Cerebellar cortex (tissue), 1 donor: ENCODE data around the gene PRCD.
"Not testable (repeated sequence)": the region's sequence is repeated elsewhere in the genome, so short reads cannot be mapped to it uniquely, and the experiment has no call there.

Experiments used
- DNase-seq: peaks from one replicate; pipeline ENCODE4 v3.0.0-alpha.2; 2015; ENCODE audit warnings: low spot score

The PRCD gene

DNA sequence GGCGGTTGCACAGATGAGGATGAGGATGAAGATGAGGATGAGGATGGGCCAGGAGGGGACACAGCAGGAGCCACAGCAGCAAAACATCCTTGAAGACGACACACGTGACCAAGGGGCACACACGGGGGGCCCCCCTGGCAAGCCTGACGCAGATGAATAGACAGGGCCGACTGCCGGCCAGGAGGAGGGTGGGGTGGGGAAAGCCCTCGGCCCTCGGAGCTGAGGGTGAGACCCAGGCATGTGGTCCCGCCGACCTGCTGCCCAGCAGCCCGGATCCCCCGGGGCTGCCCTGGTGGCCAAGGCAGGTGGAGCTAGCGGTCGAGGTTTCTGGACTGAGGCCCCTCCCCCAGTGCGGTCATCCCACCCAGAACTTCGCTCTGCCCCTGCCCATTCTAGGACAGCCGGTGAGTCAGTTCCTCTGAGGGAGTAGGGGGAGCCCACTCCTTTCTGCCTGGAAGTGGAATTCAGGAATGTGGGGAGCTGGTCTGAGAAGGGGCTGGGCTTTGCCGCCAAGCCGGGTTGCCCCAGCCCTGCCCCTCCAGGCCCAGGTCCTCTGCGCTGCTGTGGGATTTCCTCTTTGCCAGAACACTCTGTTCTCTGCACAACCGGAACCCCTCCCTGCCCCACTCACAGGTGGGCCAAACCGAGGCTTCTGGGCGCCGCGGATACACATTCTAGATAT, 12.3 kb upstream of the PRCD start:
- peak; percentile 67 for DNase-seq

DNA sequence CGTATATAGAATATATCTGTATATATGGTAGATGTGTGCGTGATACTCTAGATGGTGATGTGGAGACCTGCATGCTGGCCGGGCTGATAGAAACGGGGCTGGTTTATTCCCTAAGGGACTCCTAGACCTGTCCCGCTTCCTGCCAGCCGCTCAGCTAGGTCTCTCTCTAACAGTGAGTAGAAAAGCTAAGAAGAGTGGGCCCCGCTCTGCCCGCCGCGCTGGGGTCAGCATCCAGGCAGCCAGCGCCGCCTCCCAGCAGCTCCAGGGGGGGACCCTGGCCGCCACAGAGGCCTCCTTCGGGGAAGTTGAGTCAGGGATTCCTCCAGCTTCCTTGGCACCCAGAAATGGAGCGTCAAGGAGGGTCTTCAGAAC, 11.7 kb upstream of the PRCD start:
- peak; percentile 48 for DNase-seq

- DNase-seq: no peak
Measured at GRCh38 chr17:76528528-76529223, 11.2 kb upstream of the PRCD start.

DNA sequence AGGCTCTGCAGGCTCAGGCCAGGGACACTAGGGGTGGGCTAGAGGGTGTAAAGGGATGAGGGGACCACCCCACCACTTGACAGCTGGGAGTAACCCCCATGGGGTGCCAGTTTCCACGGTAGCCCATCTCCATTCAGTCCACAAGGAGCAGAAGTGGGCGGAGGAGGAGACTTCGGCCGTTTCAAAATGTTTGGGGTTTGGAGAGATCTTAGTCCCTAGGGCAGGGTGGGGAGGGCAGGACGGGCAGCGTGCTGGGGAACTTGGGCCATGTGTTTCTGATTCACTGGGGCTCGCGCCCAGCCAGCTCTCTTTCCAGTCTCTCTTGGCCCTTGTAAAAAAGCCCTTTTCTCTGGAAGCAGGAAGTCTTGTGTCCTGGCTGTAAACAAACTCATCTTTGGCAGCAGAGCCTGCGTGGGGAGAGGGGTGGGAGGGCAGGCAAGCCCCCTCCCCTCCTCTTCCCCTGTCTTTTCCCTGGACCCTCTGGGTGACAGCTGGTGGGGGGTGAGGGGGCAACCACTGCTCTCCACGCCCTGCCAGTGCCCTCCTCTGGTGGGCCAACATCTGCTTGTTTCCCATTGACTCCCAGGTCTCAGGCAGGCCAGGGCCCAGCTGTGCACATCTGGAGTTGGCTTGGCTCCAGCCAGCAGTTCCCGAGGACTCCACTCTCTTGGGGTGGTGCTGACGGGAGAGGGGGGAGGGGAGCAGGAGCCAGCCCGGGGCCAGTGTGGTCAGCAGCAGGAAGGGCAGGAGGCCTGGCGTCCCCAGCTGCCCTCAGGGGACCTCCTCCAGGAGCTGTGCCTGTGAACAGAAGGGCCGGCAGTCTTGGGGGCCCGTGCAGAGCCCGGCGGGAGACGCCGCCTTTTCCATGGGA, 10.4 kb upstream of the PRCD start:
- DNase-seq: peak; percentile 50

GRCh38 chr17:76530095-76530723, 9.6 kb upstream of the PRCD start:
- DNase-seq: no peak

DNA sequence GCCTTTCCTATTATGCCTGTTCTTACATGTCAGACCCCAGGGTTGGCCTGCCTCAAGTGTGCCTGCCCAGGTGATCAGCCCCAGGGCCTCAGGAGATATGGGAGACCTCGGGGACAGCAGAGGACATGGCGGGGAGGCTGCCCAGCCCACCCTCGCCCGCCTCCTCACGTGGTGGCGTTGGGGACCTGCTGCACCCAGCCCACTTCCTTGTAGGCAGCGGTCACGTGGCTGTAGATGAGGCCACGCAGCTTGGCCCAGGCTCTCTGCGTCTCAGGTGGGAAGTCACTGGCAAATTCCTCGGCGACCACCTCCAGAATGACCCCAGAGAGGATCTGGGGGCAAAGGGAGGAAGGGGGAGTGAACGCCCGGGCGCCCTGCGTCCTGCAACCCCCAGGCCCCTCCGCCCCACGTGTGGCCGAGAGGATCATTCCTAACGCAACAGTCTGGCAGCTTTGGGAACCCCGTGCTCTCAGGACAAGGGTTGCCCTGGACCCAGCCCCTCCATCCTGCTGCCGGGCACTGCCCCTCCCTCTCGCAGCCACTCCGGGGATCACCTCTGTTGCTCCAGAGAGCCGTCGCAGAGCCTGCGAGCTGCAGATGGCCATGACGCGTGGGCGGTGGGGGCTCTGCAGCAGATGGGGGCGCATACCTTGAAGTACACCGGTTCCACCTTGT, 8.9 kb upstream of the PRCD start:
- DNase-seq: no peak

- no peak for DNase-seq
Measured at GRCh38 chr17:76531486-76532038, 8.3 kb upstream of the PRCD start.

DNA sequence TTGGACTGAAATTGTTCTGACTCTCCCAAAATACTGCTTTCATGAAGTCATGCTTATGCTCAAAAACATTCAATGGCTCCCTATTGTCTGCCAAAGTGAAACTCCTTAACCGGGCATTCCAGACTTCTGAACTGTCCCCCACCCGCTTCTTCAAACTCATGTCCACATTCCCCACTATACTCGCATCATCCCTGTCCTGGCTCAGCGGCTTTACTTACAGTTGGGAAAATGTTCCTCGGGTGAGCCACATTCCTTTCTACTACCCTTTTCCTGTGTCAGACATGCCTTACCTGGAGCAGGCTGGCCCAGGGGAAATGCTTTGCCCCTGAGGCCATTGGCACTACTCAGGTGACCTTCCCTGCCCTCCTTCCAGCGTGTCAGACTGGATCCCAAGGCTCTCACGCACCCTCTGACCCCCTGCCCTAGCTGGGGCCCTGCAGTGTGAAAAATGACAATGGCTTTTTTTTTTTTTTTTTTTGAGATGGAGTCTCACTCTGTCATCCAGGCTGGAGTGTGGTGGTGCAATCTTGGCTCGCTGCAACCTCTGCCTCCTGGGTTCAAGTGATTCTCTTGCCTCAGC, 7.7 kb upstream of the PRCD start:
- no peak for DNase-seq

DNA sequence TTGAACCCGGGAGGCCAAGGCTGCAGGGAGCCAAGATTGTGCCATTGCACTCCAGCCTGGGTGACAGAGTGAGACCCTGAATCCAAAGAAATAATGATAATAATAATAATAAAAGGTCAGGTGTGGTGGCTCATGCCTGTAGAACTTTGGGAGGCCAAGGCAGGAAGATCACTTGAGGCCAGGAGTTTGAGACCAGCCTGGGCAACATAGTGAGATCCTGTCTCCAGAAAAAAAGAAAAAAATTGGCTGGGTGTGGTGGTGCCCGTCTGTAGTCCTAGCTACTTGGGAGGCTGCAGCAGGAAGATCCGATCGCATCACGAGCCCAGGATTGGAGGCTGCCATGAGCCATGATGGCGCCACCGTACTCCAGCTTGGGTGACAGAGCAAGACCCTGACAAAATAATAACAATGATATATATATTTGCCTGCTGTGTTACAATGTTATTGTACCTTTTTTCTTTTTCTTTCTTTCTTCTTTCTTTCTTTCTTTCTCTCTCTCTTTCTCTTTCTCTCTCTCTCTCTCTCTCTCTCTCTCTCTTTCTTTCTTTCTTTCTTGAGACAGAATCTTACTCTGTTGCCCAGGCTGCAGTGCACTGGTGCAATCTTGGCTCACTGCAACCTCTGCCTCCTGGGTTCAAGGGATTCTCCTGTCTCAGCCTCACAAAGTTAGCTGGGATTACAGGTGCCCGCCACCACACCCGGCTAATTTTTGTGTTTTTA, 6.0 kb upstream of the PRCD start:
- not testable (repeated sequence) for DNase-seq

DNA sequence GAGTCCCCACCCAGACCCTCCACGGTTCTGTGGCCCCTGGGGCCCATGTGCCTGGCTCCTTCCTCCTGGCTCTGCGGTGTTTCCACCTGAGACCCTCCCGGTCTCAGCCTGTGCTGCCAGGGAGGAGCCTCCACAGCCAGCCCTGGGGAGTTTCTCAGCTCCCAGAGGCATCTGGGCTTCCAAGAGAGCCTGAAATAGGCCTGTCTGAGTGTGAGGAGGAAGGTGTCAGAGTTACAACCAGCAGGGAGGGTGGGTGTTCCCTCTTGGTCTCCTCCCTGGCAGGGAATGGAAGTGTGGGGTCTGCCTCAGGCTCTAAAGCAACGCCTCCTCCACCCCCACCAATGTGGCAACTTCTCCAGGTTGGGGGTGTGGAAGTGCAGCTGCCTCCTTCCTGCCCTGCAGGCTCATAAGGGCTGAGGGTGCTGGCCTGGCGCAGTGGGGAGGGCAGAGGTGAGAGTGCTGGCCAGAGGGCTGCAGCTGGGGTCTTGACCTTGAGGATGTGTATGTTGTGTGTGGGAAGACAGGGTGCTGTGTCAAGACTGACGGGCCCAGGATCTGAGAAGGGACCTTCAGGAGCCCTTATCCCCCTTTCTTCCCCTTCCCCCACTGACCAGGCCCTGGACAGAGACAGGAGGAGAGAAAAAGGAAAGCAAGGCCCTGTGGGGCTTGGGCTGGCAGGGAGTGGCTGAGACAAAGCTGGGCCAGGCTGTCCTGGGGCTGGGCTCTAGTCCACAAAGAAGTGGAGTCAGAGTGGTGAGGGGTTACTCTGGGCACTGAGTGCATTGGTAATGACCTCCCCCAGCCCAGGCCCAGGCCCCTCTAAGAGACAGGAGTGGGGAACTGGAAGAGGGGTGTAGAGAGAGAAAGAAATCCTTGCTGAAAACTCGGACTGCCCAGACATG, 4.8 kb upstream of the PRCD start:
- peak; percentile 23 for DNase-seq

DNA sequence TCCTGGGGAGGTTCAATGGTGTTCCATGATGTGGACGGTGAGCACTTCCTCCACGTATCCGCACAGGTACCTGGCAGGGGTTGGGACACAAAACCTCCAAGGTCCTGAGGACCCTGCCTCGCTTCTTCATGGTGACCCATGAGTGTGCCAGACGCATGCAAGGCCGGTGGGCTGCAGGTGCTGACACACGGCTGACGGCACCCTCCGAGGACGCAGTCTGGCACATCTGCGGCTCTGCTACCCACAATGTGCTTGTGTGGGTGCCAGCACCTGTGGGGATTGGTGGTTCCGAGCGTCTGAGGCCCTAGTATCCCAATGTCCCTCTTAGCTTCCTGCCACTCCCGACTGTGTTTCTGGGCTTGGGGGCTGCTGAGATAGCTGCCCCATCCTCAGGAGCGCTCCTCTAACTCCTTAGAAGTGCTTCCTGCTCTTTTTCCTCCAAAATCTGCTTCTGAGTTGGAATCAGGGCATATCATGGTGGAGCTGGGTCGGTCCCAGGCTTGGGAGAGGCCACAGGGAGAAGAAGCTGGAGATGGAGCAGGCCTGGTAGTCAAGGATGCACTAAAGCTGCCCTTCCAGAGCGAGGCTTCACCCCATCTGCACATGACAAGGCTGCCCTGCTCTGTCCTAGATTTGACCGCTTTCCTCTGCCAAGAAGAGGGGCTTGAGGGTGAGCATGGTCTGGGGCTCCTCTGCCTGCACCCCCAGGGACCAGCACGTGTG, 3.9 kb upstream of the PRCD start:
- DNase-seq: peak; percentile 50

DNA sequence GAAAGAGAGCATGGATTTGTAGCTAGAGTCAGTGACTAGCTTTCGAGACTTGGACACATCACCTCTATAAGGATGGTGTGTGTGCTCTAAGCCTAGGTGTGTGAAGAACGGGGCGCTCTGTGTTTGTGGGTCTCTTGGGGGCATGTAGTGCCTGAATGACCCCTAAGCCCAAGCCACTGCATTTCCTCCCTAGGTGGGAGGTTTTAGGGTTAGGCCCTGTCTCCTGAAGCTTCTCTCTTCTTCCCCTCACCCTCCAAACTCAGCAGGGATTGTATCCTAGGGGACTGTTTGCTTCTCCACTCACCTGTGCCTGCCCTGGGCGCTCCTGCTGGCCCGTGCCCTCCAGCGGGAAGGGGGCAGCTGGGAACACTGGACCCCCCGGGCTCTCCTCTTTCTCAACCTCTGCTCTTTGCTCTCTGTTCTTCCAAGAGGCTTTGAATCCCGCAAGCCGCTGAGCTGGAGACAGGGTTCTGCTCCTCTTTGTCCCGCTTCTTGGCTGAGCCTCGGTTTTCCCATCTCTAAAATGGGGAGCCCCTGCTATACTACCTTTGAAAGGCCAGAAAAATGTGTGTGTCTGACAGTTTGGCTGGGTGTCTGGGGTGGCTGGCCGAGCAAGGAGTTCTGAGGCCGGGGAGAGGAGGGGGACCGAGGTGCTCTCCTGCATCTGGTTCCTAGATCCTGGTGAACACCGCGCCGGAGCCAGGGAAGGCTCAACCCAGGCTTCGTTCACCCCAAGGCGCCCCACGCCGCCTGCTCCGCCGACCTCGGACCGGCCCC, 3.1 kb upstream of the PRCD start:
- no peak for DNase-seq

- DNase-seq: peak; percentile 30
Measured at GRCh38 chr17:76537288-76537577, 2.6 kb upstream of the PRCD start.

DNA sequence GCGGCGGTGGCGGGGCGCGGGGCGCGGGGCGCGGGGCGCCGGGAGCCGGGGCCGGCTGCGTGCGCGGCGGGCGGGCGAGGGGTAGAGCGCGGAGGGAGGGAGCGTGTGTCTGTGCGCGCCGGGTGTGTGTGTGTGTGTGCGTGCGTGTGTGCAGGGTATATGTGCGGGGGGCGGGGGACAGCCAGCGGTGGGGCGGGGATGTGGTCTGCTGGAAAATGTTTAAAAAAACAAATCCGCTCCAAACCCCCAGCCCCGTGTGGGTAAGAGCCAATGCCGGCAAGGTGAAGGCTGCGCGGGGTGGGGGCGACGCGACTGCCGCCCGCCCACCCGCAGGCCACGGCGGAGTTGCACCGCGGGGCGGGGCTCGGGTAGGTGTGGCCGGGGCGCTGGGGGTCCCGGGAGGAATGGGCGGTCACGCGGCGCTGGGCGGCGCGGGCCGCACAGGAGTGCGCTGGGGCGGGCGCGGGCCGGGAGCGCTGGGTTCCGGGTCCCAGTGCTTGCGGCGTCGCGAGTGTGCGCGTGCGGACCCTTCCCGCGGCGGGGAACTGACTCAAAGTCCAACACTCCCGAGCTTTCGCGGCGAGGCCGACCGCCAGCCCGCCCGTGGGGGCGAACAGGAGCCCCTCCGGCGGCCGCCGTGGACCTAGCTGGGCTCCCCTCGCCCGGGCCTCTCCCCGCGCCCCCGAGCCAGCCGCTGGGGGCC, 2.1 kb upstream of the PRCD start, which contains the start of gene CYGB:
Gene CYGB, minus strand, starts transcription at position 132 of the 703 bp plus-strand sequence. CDS start 167 bp downstream, outside the sequence.
- no peak for DNase-seq

- DNase-seq: peak; percentile 65
Measured at GRCh38 chr17:76538281-76538931, 1.4 kb upstream of the PRCD start.

- DNase-seq: no peak
Measured at GRCh38 chr17:76538941-76539570, 788 bp upstream of the PRCD start.
